NCI-H187 (cell line): ENCODE measurements around the gene ZDHHC11B.
"Not testable (repeated sequence)": the region's sequence is repeated elsewhere in the genome, so short reads cannot be mapped to it uniquely, and the experiment has no call there.

Experiments
- DNase-seq, 2 experiments: peaks; one replicate each; lab custom pipeline; 2025; lab: John Stamatoyannopoulos, UW

ZDHHC11B gene

GRCh38 chr5:686172-686523 lies 98.4 kb downstream of the ZDHHC11B start:
- not testable (repeated sequence) for DNase-seq

GRCh38 chr5:685262-686171 lies 99.0 kb downstream of the ZDHHC11B start:
- DNase-seq: no peak

DNA sequence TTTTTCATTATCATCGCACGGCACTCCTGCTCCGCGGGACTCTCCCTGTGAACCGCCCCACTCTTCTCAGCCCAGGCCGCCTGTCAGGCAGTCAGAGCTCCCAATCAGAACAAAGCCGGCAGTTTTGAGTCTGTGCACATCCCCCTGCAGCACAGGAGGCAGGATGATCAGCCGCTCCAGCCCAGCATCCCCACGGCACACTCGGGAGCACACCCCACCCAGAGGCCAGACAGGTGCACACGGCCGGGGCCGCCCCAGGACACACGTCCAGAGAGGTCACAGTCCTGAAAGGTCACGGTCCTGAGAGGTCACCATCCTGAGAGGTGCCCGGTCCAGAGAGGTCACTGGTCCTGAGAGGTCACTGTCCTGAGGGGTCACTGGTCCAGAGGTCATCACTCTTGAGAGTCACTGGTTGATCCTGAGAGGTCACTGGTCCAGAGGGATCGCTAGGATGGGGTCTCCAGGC lies 99.7 kb downstream of the ZDHHC11B start:
- DNase-seq: no peak

DNA sequence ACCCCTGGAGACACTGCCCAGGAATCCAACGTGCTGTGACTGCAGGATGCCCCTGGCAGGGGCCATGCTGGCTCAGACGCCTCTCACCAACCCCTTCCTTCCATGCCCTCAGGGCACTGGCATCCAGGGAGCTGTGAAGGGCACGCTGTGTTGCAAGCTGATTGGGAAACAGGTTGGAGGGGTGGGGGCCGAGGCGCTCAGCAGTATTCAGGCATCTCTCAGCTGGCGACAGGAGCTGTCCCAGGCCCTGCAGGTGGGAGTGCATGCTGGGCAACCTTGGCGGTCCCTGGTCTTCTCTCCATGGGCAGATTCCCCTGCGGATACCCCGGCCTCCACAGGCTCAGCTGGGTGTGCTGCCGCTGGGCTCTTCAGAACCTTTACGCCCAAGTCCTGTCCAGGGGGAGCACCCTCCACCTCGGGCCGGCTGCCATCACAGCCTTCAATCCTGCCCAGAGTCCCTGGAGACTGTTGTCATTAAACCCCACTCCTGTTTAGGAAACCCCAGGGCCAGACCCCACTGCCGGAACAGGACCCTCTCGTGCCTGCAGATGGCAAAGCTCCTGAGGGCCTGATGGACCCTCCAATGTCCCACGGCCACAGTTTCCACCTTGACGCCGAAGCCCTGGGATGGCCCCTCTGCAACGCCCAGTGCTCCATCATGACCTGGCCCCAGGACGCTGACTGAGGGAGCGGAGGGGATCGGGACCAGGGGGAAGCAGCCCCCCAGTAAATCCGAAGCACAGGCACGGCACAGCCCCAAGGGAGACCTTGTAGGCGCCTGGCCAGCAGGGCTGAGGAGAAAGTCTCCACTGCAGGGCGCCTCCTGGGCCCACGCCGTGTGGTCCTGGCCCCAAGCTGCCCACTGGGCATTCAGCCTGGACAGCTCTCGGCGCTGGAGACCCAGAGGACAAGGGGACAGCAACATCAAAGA lies 100.7 kb downstream of the ZDHHC11B start:
- no peak for DNase-seq

GRCh38 chr5:682651-683358 lies 101.7 kb downstream of the ZDHHC11B start:
- DNase-seq: not testable (repeated sequence)

DNA sequence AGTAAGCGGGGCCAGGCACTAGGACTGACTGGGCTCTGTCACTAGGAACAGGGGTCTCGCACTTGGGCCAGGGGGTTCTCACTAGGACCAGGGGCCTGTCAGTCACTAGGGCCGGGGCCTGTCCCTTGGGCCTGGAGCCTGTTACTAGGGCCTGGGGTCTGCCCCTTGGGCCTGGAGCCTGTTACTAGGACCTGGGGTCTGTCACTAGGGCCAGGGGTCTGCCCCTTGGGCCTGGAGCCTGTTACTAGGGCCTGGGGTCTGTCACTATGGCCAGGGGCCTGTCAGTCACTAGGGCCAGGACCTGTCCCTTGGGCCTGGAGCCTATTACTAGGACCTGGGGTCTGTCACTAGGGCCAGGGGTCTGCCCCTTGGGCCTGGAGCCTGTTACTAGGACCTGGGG lies 102.3 kb downstream of the ZDHHC11B start:
- not testable (repeated sequence) for DNase-seq

DNA sequence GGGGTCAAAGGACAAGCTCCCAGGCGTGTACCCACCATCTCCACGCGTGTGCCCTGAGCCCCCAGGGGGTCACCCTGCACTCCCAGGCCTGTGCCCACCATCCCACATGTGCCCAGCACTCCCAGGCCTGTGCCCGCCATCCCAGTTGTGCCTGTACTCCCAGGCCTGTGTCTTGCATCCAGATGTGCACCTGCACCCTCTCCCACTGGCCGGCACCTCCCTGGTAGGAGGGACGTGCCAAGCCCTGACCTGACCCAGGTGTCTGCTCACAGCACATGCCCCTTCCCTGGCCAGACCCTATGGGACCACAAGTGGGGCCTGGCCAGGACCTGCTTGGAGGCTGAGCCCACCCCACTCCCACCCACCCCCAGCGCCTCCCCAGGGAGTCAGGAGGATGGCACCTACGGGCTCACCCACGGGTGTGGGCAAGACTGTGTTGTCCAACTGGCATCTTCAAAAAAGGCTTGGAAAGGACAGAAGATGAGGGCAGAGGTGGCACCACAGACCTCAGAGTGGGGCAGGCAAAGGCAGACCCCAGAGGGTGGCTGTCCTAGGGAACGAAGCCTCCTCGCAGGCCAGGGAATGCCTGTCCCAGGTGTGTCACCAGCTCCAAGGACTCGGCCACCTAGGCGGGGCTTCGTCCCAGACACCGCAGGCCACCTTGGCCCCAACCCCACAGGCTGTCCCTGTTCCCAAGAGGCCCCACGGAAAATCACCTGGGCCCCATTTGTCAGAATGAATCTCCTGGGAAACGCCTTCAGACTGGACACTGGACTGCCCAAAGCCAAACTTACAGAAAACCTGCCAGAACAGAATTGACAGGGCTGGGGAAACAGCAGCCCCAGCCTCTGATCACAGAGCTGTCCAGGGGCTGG lies 103.0 kb downstream of the ZDHHC11B start:
- DNase-seq: not testable (repeated sequence)

DNA sequence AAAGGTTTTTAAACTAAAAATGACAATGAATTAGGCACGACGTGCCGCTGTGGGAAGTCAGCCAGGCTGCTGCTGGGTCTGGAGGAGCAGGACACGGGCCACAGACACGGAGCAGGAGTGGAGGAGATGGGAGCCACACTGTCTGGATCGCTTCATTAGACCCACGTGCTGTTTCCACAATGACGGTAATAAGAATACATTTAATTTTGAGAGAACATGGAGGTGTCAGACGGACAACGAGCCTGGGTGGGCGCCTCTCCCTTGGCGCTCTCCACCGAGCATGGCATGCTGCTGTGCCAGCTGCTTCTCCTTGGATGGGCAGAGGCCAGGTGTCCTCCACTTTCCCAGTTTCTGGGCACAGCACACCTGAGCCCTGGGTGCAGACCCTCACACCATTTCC lies 103.7 kb downstream of the ZDHHC11B start:
- not testable (repeated sequence) for DNase-seq

DNA sequence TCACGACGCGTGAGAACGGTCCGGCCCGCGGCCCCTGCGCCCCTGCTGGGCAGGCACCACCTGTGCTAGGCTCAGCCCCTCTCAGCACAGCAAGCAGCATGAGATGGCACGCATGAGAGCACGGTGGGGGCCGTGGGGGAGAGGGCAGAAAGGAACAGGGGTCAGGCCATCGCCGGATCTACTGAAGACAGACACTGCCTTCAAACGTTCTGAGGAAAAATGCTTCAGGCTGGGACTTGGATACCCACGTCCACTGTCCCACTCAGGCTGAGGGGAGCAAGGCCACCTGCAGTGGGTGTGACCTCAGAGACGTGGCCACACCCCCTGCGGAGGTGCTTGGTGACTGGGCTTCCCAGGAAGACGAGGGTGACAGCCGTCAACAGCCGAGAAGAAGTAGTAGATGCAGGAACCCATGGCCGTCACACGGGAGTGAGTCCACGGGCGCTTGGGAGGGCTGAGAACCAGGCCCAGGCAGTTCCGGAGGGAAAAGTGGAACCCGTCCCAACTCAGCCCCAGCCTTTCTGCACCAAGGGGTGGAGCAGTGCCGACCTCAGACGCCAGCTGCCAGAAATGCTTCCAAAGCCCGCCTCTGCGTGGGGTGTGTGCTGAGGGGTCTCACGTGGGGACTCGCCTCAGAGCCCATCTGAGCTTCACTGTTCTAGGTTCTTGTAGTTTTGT lies 104.3 kb downstream of the ZDHHC11B start:
- not testable (repeated sequence) for DNase-seq

- not testable (repeated sequence) for DNase-seq
Measured at GRCh38 chr5:679166-679895, 105.2 kb downstream of the ZDHHC11B start.

DNA sequence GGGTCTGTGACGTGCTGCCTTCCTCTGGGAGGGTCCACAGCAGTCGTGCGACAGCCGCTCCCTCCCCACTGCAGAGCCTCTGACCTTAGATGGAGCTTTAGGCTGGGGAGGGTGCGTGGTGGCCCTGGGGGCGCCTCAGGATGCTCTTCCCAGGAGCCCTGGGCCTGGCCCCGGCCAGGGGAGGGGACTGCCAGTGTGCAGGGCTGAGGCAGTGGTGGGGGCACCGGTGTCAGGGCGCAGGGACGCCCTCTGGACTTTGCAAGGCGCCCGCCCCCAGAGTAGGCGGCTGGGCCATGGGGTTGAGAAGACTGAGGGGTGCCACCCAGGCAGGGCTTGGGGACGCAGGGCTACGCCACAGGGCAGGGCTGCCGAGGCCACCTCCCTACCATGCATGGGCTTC lies 106.0 kb downstream of the ZDHHC11B start:
- DNase-seq: not testable (repeated sequence)

GRCh38 chr5:677131-678101 lies 107.1 kb downstream of the ZDHHC11B start:
- no peak for DNase-seq

DNA sequence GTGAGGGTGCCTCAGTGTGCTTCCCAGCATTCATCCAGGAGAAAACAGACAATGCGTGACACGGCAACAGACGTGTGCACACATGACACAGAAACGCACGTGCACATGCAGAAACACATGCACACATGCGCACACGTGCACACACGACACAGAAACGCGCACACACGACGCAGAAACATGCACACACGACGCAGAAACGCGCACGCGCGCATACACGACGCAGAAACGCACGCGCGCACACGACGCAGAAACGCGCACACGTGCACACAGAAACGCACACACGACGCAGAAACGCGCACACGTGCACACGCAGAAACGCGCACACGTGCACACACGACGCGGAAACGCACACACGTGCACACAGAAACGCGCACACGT lies 107.8 kb downstream of the ZDHHC11B start:
- DNase-seq: no peak

GRCh38 chr5:675871-676698 lies 108.4 kb downstream of the ZDHHC11B start:
- DNase-seq: no peak

GRCh38 chr5:675111-675870 lies 109.2 kb downstream of the ZDHHC11B start:
- DNase-seq: no peak

DNA sequence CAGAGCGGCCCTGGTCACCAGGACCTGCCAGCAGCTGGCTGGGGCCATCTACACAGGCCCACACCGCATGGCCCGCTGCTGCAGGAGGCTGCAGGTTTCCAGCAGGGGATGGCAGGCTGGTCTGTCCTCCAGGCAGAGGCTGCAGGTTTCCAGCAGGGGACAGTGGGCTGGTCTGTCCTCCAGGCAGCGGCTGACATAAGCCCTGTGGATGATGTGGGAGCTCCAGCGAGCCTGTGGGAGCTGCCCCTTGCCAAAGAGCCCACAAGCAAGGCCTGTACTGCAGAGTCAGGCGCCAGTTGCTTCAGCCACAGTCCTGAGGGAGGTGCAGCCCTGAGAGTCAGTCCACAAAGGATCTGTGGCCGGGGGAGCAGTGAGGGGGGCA lies 109.9 kb downstream of the ZDHHC11B start:
- DNase-seq: no peak
